BJ (cell line): ENCODE measurements around the gene OR2A1. TPM values are rescaled to one million over a fixed set of nuclear protein-coding genes. Genes with fewer than 3 reads are reported as not detected.
"Not testable (repeated sequence)": the region's sequence is repeated elsewhere in the genome, so short reads cannot be mapped to it uniquely, and the experiment has no call there.

Experiments
- CTCF ChIA-PET: fragments of 350-600 bp; formaldehyde crosslinking; extraction: SDS; loops from one replicate; lab custom pipeline; 2021; ENCODE audit warnings: antibody characterized with exemption, inconsistent platforms; lab: Yijun Ruan, JAX
- POLR2A ChIA-PET: fragments of 300-600 bp; sonication (Branson Sonifier 250); formaldehyde crosslinking; extraction: SDS; loops from one replicate; lab custom pipeline; 2021; ENCODE audit warnings: antibody characterized with exemption; lab: Charles Lee
- DNase-seq: peaks from one replicate; pipeline ENCODE4 v3.0.0-alpha.2; 2011; ENCODE audit warnings: low read depth
- H3K27me3 ChIP-seq: 2 replicates; pipeline ENCODE4 v1.6.0; 2011; ENCODE audit warnings: low read length; ENCODE audit not compliant: control insufficient read depth, insufficient read depth
- H3K36me3 ChIP-seq: 2 replicates; pipeline ENCODE4 v1.5.1; 2011; ENCODE audit warnings: low read length; ENCODE audit not compliant: control insufficient read depth, insufficient read depth
- H3K4me3 ChIP-seq: 2 replicates; pipeline ENCODE4 v1.5.1; 2011; ENCODE audit warnings: low read depth, mild to moderate bottlenecking, control low read depth, low read length
- polyA plus RNA-seq: library from polyadenylated mRNA; depleted of rRNA; stranded (reverse); fragments of >200 nt; gene quantifications from 2 replicates; pipeline ENCODE4 v1.2.3, GENCODE V29; 2011; rRNA removed

Gene OR2A1
- polyA plus RNA-seq, 1 experiment = 0.13 TPM

- POLR2A ChIA-PET, H3K27me3 ChIP-seq, H3K4me3 ChIP-seq, DNase-seq, CTCF ChIA-PET, H3K36me3 ChIP-seq: not testable (repeated sequence)
Observed at GRCh38 chr7:144348625-144349024, 36.4 kb downstream of the OR2A1 start.

- POLR2A ChIA-PET, H3K36me3 ChIP-seq, H3K27me3 ChIP-seq, H3K4me3 ChIP-seq, DNase-seq, CTCF ChIA-PET: not testable (repeated sequence)
Observed at GRCh38 chr7:144351667-144352066, 39.4 kb downstream of the OR2A1 start.

- POLR2A ChIA-PET, CTCF ChIA-PET, H3K27me3 ChIP-seq, DNase-seq, H3K4me3 ChIP-seq, H3K36me3 ChIP-seq: not testable (repeated sequence)
Observed at GRCh38 chr7:144355176-144355822, 43.1 kb downstream of the OR2A1 start, which contains the start of gene ARHGEF5. Gene ARHGEF5 (plus strand): TSS chr7:144355402. CDS start chr7:144362670, 7,268 bp downstream.

GRCh38 chr7:144356185-144356584, 44.0 kb downstream of the OR2A1 start:
- H3K36me3 ChIP-seq, H3K4me3 ChIP-seq, DNase-seq, H3K27me3 ChIP-seq, CTCF ChIA-PET, POLR2A ChIA-PET: not testable (repeated sequence)

GRCh38 chr7:144356860-144357259, 44.6 kb downstream of the OR2A1 start:
- DNase-seq, POLR2A ChIA-PET, H3K4me3 ChIP-seq, CTCF ChIA-PET, H3K27me3 ChIP-seq, H3K36me3 ChIP-seq: not testable (repeated sequence)

- H3K36me3 ChIP-seq, POLR2A ChIA-PET: not testable (repeated sequence)
Observed at GRCh38 chr7:144362061-144362460, 49.8 kb downstream of the OR2A1 start.

GRCh38 chr7:144365523-144365922, 53.3 kb downstream of the OR2A1 start:
- H3K27me3 ChIP-seq, DNase-seq, H3K36me3 ChIP-seq, H3K4me3 ChIP-seq, CTCF ChIA-PET, POLR2A ChIA-PET: not testable (repeated sequence)

More at GRCh38 chr7:144362061-144362460, 49.8 kb downstream of the OR2A1 start:
- CTCF ChIA-PET, DNase-seq, H3K27me3 ChIP-seq, H3K4me3 ChIP-seq: not testable (repeated sequence)

- DNase-seq, POLR2A ChIA-PET: not testable (repeated sequence)
Observed at GRCh38 chr7:144367250-144367649, 55.0 kb downstream of the OR2A1 start.

GRCh38 chr7:144369221-144369620, 57.0 kb downstream of the OR2A1 start:
- H3K4me3 ChIP-seq, H3K36me3 ChIP-seq, DNase-seq, CTCF ChIA-PET, H3K27me3 ChIP-seq, POLR2A ChIA-PET: not testable (repeated sequence)

More at GRCh38 chr7:144367250-144367649, 55.0 kb downstream of the OR2A1 start:
- H3K36me3 ChIP-seq, CTCF ChIA-PET, H3K4me3 ChIP-seq, H3K27me3 ChIP-seq: not testable (repeated sequence)

Other genes with a start within 250 kb of the OR2A1 start
- gene OR2A25, start 242.6 kb upstream of the OR2A1 start, polyA plus RNA-seq = not detected in 2 replicates
- not detected in 2 replicates for gene OR2A12, start 226.1 kb upstream of the OR2A1 start, polyA plus RNA-seq
- not detected in 2 replicates for gene OR2A2, start 202.8 kb upstream of the OR2A1 start, polyA plus RNA-seq
- gene OR2A14, start 189.2 kb upstream of the OR2A1 start, polyA plus RNA-seq = not detected in 2 replicates
- gene CTAGE4, start 129.0 kb upstream of the OR2A1 start, polyA plus RNA-seq = 0.91 and 0.98 TPM in 2 replicates
- gene ARHGEF35, start 116.6 kb upstream of the OR2A1 start, polyA plus RNA-seq = 0.37 and 0.91 TPM in 2 replicates
- 0.02 TPM in 1 of 2 replicates, not detected in the other for gene OR2A42, start 72.8 kb upstream of the OR2A1 start, polyA plus RNA-seq
- gene OR2A7, start 47.6 kb upstream of the OR2A1 start, polyA plus RNA-seq = 0.53 and 0.86 TPM in 2 replicates
- gene CTAGE8, start 43.1 kb upstream of the OR2A1 start, polyA plus RNA-seq = 0.21 and 0.54 TPM in 2 replicates
- 7.4 and 8.9 TPM in 2 replicates for gene ARHGEF5, start 43.0 kb downstream of the OR2A1 start, polyA plus RNA-seq
- not detected in 2 replicates for gene NOBOX, start 91.3 kb downstream of the OR2A1 start, polyA plus RNA-seq